Type B pancreatic cell (in vitro differentiated cells): ENCODE results near the gene DMAC1. TPM values are rescaled to one million over a fixed set of nuclear protein-coding genes. Genes with fewer than 3 reads are reported as not detected.

Experiments
- DNase-seq: peaks from one replicate; pipeline ENCODE4 v3.0.0; 2021; ENCODE audit warnings: mixed read lengths; ENCODE audit not compliant: unreplicated experiment; ENCODE audit errors: extremely low spot score
- H3K27ac Mint-ChIP-seq: 2 replicates; pipeline ENCODE4 v1.8.0; 2021; ENCODE audit warnings: mild to moderate bottlenecking, mixed read lengths
- H3K27me3 Mint-ChIP-seq: 2 replicates; pipeline ENCODE4 v1.8.0; 2021; ENCODE audit warnings: mixed read lengths
- H3K36me3 Mint-ChIP-seq: 2 replicates; pipeline ENCODE4 v1.8.0; 2021; ENCODE audit warnings: mixed read lengths
- H3K4me1 Mint-ChIP-seq: one replicate; pipeline ENCODE4 v1.8.0; 2021; ENCODE audit warnings: mixed read lengths; ENCODE audit not compliant: unreplicated experiment
- H3K4me3 Mint-ChIP-seq: 2 replicates; pipeline ENCODE4 v1.8.0; 2021; ENCODE audit warnings: mild to moderate bottlenecking, mixed read lengths
- H3K9me3 Mint-ChIP-seq: 2 replicates; pipeline ENCODE4 v1.8.0; 2021; ENCODE audit warnings: mixed read lengths
- total RNA-seq: library from RNA; stranded (reverse); gene quantifications from 2 replicates; pipeline ENCODE4 v1.2.1, GENCODE V29; 2021; ENCODE audit warnings: low replicate concordance
- TF ChIP-seq, protein P1 (sequence below): fragments of 200-600 bp; sonication (generic); conservative IDR thresholded peaks from 2 replicates; pipeline ENCODE4 v1.5.0; 2021; ENCODE audit warnings: antibody characterized with exemption, mild to moderate bottlenecking

The DMAC1 gene
- total RNA-seq, 1 donor from 2014 or later = 83.9 TPM

DNA sequence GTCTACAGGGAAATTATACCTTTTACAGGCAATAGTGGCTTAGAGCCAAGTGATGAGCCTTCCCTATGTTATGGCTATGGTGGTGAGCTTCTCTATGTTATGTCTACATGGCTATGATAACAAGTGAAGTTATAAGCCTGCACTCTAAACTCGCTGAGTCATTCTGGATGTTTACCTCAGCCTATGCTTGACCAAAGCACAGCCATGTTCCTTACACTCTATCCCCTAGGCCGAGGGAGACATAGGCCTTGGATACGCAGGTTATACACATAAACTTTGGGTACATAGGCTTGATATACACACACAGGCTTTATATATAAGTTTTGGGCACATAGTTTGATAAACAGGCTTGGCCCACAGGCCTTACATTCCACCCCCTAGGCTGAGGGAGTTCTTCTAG lies 13.8 kb downstream of the DMAC1 start:
- no peaks in the 10 kb centered on the region for H3K36me3 Mint-ChIP-seq
- peaks cover under 1% of the 10 kb centered on the region for H3K27me3 Mint-ChIP-seq
- no peak for DNase-seq
- H3K4me1 Mint-ChIP-seq = peaks cover 5% of the 10 kb centered on the region
- H3K9me3 Mint-ChIP-seq = no peaks in the 10 kb centered on the region
- TF ChIP-seq, protein P1, sequence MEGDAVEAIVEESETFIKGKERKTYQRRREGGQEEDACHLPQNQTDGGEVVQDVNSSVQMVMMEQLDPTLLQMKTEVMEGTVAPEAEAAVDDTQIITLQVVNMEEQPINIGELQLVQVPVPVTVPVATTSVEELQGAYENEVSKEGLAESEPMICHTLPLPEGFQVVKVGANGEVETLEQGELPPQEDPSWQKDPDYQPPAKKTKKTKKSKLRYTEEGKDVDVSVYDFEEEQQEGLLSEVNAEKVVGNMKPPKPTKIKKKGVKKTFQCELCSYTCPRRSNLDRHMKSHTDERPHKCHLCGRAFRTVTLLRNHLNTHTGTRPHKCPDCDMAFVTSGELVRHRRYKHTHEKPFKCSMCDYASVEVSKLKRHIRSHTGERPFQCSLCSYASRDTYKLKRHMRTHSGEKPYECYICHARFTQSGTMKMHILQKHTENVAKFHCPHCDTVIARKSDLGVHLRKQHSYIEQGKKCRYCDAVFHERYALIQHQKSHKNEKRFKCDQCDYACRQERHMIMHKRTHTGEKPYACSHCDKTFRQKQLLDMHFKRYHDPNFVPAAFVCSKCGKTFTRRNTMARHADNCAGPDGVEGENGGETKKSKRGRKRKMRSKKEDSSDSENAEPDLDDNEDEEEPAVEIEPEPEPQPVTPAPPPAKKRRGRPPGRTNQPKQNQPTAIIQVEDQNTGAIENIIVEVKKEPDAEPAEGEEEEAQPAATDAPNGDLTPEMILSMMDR = no peak
- H3K27ac Mint-ChIP-seq = no peak overlapping the region
- H3K4me3 Mint-ChIP-seq = no peak overlapping the region

GRCh38 chr9:7784472-7784871 lies 15.1 kb downstream of the DMAC1 start:
- Mint-ChIP-seq H3K4me3 (no peak overlapping the region), H3K4me1 (peaks cover 9% of the 10 kb centered on the region), H3K27me3 (peaks cover 4% of the 10 kb centered on the region), H3K9me3 (no peaks in the 10 kb centered on the region), H3K27ac (no peak overlapping the region), H3K36me3 (no peaks in the 10 kb centered on the region)
- TF ChIP-seq, protein P1 = no peak
- no peak for DNase-seq

DNA sequence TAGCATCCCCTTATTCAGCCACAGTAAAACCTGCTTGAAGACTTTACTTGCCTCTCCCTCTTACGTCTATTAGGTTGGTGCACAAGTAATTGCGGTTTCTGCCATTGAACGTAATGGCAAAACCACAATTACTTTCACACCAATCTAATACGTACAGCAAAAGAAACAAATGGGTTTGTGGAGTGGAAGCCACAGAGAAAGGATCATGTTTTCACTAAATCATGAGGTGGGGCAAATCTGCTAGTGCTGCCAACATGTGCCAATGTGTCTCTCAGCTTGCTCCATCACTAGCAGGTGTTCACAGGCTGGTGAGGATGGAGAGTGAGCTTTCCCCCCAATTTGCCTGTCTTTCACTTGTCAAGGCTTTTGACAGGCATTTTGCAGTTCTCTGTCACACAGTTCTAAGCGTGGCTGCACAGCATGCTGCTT lies 15.9 kb downstream of the DMAC1 start:
- Mint-ChIP-seq H3K4me1 (peaks cover 9% of the 10 kb centered on the region), H3K27ac (no peak overlapping the region), H3K9me3 (no peaks in the 10 kb centered on the region), H3K4me3 (no peak overlapping the region), H3K36me3 (no peaks in the 10 kb centered on the region), H3K27me3 (peaks cover 4% of the 10 kb centered on the region)
- DNase-seq = no peak
- TF ChIP-seq, protein P1 = no peak

DNA sequence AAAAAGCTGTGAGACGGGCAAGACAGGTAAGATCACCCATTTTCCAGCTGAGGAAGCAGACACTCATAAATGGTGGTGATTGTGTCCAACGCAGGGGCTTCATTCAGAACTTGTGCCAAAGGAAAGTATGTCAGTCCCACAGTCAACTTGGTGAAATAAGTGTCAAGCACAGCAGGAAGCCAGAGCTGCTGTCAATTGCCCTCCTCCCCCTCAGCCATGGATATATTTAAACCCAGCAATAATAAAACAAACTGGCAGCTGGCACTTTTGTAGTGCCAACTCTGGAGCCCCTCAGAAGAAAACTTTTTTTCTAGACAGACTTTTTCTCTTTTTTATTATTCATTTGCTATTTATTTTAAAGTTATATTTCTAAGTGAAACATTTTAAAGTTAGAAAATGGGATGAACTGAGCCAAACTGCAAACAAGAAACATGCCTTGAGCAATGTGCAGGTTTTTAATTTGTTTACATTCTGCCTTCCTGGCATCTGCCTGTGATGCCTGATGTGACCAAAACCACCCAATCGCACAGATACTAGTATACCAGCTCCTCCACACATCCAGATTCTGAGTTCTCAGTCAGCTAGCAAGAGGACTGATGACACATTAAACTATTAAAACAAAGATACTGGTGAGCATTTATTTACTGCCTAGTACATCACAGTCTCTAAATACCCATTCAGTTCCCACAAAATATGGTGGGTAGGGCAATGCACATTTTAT lies 17.0 kb downstream of the DMAC1 start:
- Mint-ChIP-seq H3K27ac (no peak overlapping the region), H3K9me3 (no peaks in the 10 kb centered on the region), H3K4me1 (peaks cover 12% of the 10 kb centered on the region), H3K4me3 (no peak overlapping the region), H3K36me3 (no peaks in the 10 kb centered on the region), H3K27me3 (peaks cover 4% of the 10 kb centered on the region)
- TF ChIP-seq, protein P1 = no peak
- DNase-seq = no peak

GRCh38 chr9:7780261-7780988 lies 19.2 kb downstream of the DMAC1 start:
- no peak for DNase-seq
- H3K9me3 Mint-ChIP-seq = no peaks in the 10 kb centered on the region
- H3K36me3 Mint-ChIP-seq = no peaks in the 10 kb centered on the region
- H3K4me1 Mint-ChIP-seq = peaks cover 25% of the 10 kb centered on the region
- H3K4me3 Mint-ChIP-seq = no peak overlapping the region
- TF ChIP-seq, protein P1 = no peak
- H3K27me3 Mint-ChIP-seq = peaks cover 4% of the 10 kb centered on the region
- no peak overlapping the region for H3K27ac Mint-ChIP-seq
